ENCODE data around the gene SLC12A5. TPM values are rescaled to one million over a fixed set of nuclear protein-coding genes. Genes with fewer than 3 reads are reported as not detected.
A peak's percentile ranks its signal among the peaks of the same experiment; 100 is the strongest.

SLC12A5 gene
- total RNA-seq, 1 experiment from 2014 or later, result 8.7 TPM

GRCh38 chr20:46030284-46031013 is 1.4 kb downstream of the SLC12A5 start:
- H3K9me3 ChIP-seq (ENCODE audit: insufficient read depth, low read depth), result no peaks in the 10 kb centered on the region
- POLR2A ChIA-PET (ENCODE audit: unreplicated experiment), result no interaction called here

GRCh38 chr20:46031014-46031569 is 2.1 kb downstream of the SLC12A5 start:
- H3K4me1 ChIP-seq (replicated peaks; ENCODE audit: insufficient read depth), result no peaks in the 10 kb centered on the region
- H2AFZ ChIP-seq, result no peak overlapping the region
- peaks cover 24% of the 10 kb centered on the region for H4K20me1 ChIP-seq (ENCODE audit: insufficient read depth)
- no peaks in the 10 kb centered on the region for H3K36me3 ChIP-seq (ENCODE audit: low read depth)
- ChIA-PET CTCF (interaction anchor here (0.6 to 0.7 kb wide), 2 partner anchors 8 to 302 kb away, joined by 7 to 8 read pairs; no protein-coding TSS in a partner anchor), POLR2A (ENCODE audit: unreplicated experiment) (no interaction called here)
- no peak overlapping the region; the same call in 1 of the 2 replicates for H3K4me2 ChIP-seq
- no peak overlapping the region for H3K4me3 ChIP-seq
- no peak for DNase-seq
- no peaks in the 10 kb centered on the region for H3K79me2 ChIP-seq (ENCODE audit: low read depth)
- no peaks in the 10 kb centered on the region for H3K9me2 ChIP-seq (ENCODE audit: insufficient read depth)
- intact Hi-C loops (cut with micrococcal nuclease; ENCODE audit: unreplicated experiment), result no loop called here
- peaks cover 57% of the 10 kb centered on the region for H3K27me3 ChIP-seq (ENCODE audit: insufficient read depth, low read depth)
- H3K9me3 ChIP-seq (ENCODE audit: insufficient read depth, low read depth), result no peaks in the 10 kb centered on the region
- TF ChIP-seq EZH2 (IDR thresholded peaks at IDR 0.05; ENCODE audit: low read depth) (no peak), CTCF (conservative IDR thresholded peaks at IDR 0.05) (no peak)
- BruUV-seq (replicated peaks), result no TSS peak
- no peak overlapping the region for H3K27ac ChIP-seq
- H3F3A ChIP-seq (ENCODE audit: insufficient read depth, low read depth), result no peaks in the 10 kb centered on the region

More at GRCh38 chr20:46030284-46031013, 1.4 kb downstream of the SLC12A5 start:
- BruUV-seq (replicated peaks), result no TSS peak
- no peak for DNase-seq
- Histone ChIP-seq H3K36me3 (ENCODE audit: low read depth) (no peaks in the 10 kb centered on the region), H4K20me1 (ENCODE audit: insufficient read depth) (peaks cover 24% of the 10 kb centered on the region), H3K79me2 (ENCODE audit: low read depth) (no peaks in the 10 kb centered on the region), H3K4me1 (replicated peaks; ENCODE audit: insufficient read depth) (no peaks in the 10 kb centered on the region), H3K9me2 (ENCODE audit: insufficient read depth) (no peaks in the 10 kb centered on the region), H3K4me2 (no peak overlapping the region), H3K4me3 (no peak overlapping the region), H3K27me3 (ENCODE audit: insufficient read depth, low read depth) (peaks cover 51% of the 10 kb centered on the region), H3K27ac (no peak overlapping the region), H3F3A (ENCODE audit: insufficient read depth, low read depth) (no peaks in the 10 kb centered on the region), H2AFZ (no peak overlapping the region)
- CTCF ChIA-PET, result no interaction called here
- TF ChIP-seq CTCF (conservative IDR thresholded peaks at IDR 0.05), result no peak
- TF ChIP-seq EZH2 (IDR thresholded peaks at IDR 0.05; ENCODE audit: low read depth), result no peak
- intact Hi-C loops (cut with micrococcal nuclease; ENCODE audit: unreplicated experiment), result no loop called here

- Histone ChIP-seq H3K27ac (no peak overlapping the region), H3K27me3 (ENCODE audit: insufficient read depth, low read depth) (peaks cover 64% of the 10 kb centered on the region), H3K4me3 (no peak overlapping the region), H3K4me1 (replicated peaks; ENCODE audit: insufficient read depth) (no peaks in the 10 kb centered on the region), H3K36me3 (ENCODE audit: low read depth) (no peaks in the 10 kb centered on the region), H3K79me2 (ENCODE audit: low read depth) (no peaks in the 10 kb centered on the region), H4K20me1 (ENCODE audit: insufficient read depth) (peaks cover 17% of the 10 kb centered on the region; the same call in 1 of the 2 replicates), H3K9me2 (ENCODE audit: insufficient read depth) (no peaks in the 10 kb centered on the region), H3F3A (ENCODE audit: insufficient read depth, low read depth) (no peaks in the 10 kb centered on the region), H3K9me3 (ENCODE audit: insufficient read depth, low read depth) (no peaks in the 10 kb centered on the region), H2AFZ (no peak overlapping the region), H3K4me2 (peak overlapping the region; percentile 34; the same call in 1 of the 2 replicates)
- ChIA-PET POLR2A (ENCODE audit: unreplicated experiment) (no interaction called here), CTCF (interaction anchor here (0.6 to 0.7 kb wide), 2 partner anchors 9 to 302 kb away, joined by 7 to 8 read pairs; no protein-coding TSS in a partner anchor)
- intact Hi-C loops (cut with micrococcal nuclease; ENCODE audit: unreplicated experiment), result no loop called here
- no TSS peak for BruUV-seq (replicated peaks)
- no peak for TF ChIP-seq EZH2 (IDR thresholded peaks at IDR 0.05; ENCODE audit: low read depth)
- no peak for TF ChIP-seq CTCF (conservative IDR thresholded peaks at IDR 0.05)
- DNase-seq, result no peak
Measured at GRCh38 chr20:46031701-46032254, 2.8 kb downstream of the SLC12A5 start.
